Measurements from ENCODE around the gene CHMP1B. TPM values are rescaled to one million over a fixed set of nuclear protein-coding genes. Genes with fewer than 3 reads are reported as not detected.

CHMP1B gene
- total RNA-seq, 2 donors from 2014 or later: 42.3 to 80.1 TPM

DNA sequence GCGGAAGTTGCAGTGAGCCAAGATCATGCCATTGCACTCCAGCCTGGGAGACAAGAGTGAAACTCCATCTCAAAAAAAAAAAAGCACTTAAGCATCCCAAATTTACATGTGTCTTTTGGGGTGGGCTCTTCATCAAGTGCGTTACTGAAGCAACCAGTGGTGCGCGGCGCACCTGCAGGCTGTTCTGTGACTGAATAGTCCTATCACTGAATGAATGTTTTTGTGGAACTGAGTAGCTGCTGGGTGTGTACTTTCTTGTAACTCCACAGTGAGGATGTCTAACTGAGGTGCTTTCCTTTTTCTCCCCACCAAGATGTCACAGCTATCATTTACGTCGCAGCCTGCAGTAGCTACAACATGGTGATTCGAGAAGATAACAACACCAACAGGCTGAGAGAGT is 17.0 kb downstream of the CHMP1B start:
- intact Hi-C loops (cut with DNase I): no loop called here
- TF ChIP-seq CTCF (IDR thresholded peaks at IDR 0.05): no peak
- no peak overlapping the region for H3K4me3 ChIP-seq
- no peak overlapping the region for H3K27ac ChIP-seq
- H3K4me1 ChIP-seq: no peaks in the 10 kb centered on the region
- no peaks in the 10 kb centered on the region for H3K36me3 ChIP-seq
- no peaks in the 10 kb centered on the region for H3K9me3 ChIP-seq
- no peak overlapping the region for H3K9ac ChIP-seq (ENCODE audit: low read depth in 2 of 2, low read length in 2 of 2)
- no peak for DNase-seq
- H3K27me3 ChIP-seq: no peaks in the 10 kb centered on the region

DNA sequence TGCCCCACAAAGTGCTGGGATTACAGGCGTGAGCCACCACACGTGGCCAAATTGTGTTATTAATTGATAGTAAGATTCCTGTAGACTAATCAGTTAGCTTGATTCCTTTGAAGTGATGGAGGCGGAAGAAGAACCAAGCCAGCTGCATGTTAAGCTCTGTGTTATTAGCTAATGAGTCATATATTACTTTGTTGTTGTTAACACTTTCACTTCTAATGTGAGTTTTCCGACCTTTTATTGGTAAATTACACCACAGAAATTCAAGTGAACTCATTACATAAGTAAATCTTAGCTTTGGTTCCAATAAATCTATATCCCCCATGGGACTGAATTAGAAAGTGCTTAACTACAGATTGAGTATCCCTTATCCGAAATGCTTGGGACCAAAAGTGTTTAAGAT is 20.3 kb downstream of the CHMP1B start:
- no peak for DNase-seq
- no peaks in the 10 kb centered on the region for H3K27me3 ChIP-seq
- TF ChIP-seq CTCF (IDR thresholded peaks at IDR 0.05): no peak
- H3K4me3 ChIP-seq: no peak overlapping the region
- no peaks in the 10 kb centered on the region for H3K36me3 ChIP-seq
- no peak overlapping the region for H3K9ac ChIP-seq (ENCODE audit: low read depth in 2 of 2, low read length in 2 of 2)
- H3K9me3 ChIP-seq: no peaks in the 10 kb centered on the region
- no peak overlapping the region for H3K27ac ChIP-seq
- intact Hi-C loops (cut with DNase I): no loop called here
- H3K4me1 ChIP-seq: no peaks in the 10 kb centered on the region

DNA sequence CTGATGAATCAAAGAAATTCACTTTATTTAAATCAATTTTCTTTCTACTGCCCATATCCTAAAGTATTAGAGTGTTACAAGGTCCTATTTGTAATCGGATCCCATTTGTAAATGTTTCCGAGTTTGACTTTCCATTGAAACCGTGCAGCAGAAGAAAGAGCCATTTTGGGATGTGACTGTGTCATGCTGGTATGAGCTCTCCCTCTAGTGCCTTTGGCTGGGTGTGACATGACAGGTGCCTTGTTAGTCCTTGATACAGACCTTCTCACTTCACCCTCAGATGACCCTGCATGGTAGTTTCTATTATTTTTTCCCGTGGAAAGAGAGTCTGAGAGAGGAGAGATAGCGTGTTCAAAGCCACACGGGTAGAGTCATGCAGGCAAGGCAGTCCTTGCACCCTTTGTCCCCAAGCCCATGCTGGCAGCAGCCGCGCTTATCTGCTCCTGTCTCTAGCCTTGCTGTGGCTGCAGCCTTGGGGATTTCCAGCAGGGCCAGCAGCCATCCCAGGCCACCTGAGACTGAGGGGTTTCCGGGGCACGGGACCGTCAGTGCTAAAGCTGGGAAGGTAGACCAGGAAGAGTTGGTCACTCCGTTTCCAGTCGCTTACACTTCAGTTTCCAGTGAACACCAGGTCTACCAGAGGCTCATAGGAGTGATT is 21.4 kb downstream of the CHMP1B start:
- H3K9me3 ChIP-seq: no peaks in the 10 kb centered on the region
- no peaks in the 10 kb centered on the region for H3K36me3 ChIP-seq
- H3K27ac ChIP-seq: no peak overlapping the region
- H3K4me3 ChIP-seq: no peak overlapping the region
- no peaks in the 10 kb centered on the region for H3K27me3 ChIP-seq
- no peaks in the 10 kb centered on the region for H3K4me1 ChIP-seq
- TF ChIP-seq CTCF (IDR thresholded peaks at IDR 0.05): peak; percentile 45
- intact Hi-C loops (cut with DNase I): loop anchor here (2.0 kb wide), 1 partner anchor 140 kb away; no protein-coding TSS in a partner anchor
- DNase-seq: no peak
- no peak overlapping the region for H3K9ac ChIP-seq (ENCODE audit: low read depth in 2 of 2, low read length in 2 of 2)

DNA sequence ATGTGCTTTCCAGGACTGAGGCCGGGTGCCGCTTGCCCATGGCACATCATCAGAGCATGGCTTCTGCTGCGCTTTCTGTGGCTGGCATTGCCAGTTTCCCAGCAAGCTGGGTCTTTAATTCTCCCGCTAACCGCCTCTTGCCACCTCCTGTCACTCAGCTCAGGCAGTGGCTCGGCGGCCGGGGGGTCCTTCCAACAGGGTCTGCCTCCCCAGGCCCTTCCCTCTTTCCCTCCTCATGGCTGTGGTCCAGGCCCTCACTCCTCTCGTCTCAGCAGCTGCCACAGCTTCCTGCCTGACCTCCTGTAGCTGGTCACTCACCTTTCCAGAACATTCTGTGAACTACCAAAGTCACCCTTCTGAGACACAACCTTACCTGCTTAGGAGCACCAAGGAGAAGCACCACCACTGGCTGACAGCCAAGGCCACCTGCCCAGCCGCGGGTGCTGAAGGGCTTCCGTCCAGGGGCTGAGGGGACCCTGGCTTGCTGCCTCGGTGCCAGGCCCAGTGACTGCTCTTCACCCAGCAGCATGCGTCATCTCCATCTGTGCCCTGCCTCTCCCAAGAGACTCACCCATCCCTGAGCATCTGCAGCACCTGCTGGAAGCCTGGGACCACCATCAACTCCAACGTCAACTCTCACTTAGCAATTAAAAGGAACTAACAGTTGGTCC is 22.6 kb downstream of the CHMP1B start:
- Histone ChIP-seq H3K4me1 (no peaks in the 10 kb centered on the region), H3K27me3 (no peaks in the 10 kb centered on the region), H3K27ac (no peak overlapping the region), H3K4me3 (no peak overlapping the region), H3K9me3 (no peaks in the 10 kb centered on the region), H3K9ac (ENCODE audit: low read depth in 2 of 2, low read length in 2 of 2) (no peak overlapping the region), H3K36me3 (no peaks in the 10 kb centered on the region)
- TF ChIP-seq CTCF (IDR thresholded peaks at IDR 0.05): no peak
- intact Hi-C loops (cut with DNase I): loop anchor here (2.0 kb wide), 1 partner anchor 141 kb away; no protein-coding TSS in a partner anchor
- no peak for DNase-seq

GRCh38 chr18:11874676-11875075 is 23.5 kb downstream of the CHMP1B start:
- DNase-seq: no peak
- no peak overlapping the region for H3K9ac ChIP-seq (ENCODE audit: low read depth in 2 of 2, low read length in 2 of 2)
- no peak overlapping the region for H3K4me3 ChIP-seq
- H3K27me3 ChIP-seq: no peaks in the 10 kb centered on the region
- intact Hi-C loops (cut with DNase I): no loop called here
- TF ChIP-seq CTCF (IDR thresholded peaks at IDR 0.05): no peak
- no peaks in the 10 kb centered on the region for H3K36me3 ChIP-seq
- H3K4me1 ChIP-seq: no peaks in the 10 kb centered on the region
- H3K9me3 ChIP-seq: no peaks in the 10 kb centered on the region
- no peak overlapping the region for H3K27ac ChIP-seq
